Upper lobe of left lung (tissue), 4 donors: ENCODE measurements around the gene ATP23.

Experiments used
- CTCF ChIP-seq, 6 experiments: fragments of 450-650 bp in 4 of 6; fragments of 200-600 bp in 2 of 6; sonication (generic) in 2 of 6; IDR thresholded peaks; one replicate each; pipeline ENCODE4 v1.5.1; 2016 to 2019; ENCODE audit warnings: antibody characterized with exemption in 6 of 6
- EP300 ChIP-seq, 4 donors: sonication (generic); formaldehyde crosslinking; IDR thresholded peaks; one replicate each; pipeline ENCODE4 v1.5.1; 2017; ENCODE audit warnings: antibody characterized with exemption in 4 of 4, control low read depth in 2 of 4

- TF ChIP-seq EP300 (IDR thresholded peaks at IDR 0.05), result no peak
- no peak for TF ChIP-seq CTCF (IDR thresholded peaks at IDR 0.05)
These were observed 66.5 kb downstream of the ATP23 start for GRCh38 chr12:58007875-58008274.
